ENCODE data around the gene MTF2.
"Not testable (repeated sequence)": the region's sequence is repeated elsewhere in the genome, so short reads cannot be mapped to it uniquely, and the experiment has no call there.

The MTF2 gene

GRCh38 chr1:93143769-93144168, 64.7 kb downstream of the MTF2 start:
- no peak for DNase-seq

GRCh38 chr1:93148001-93148400, 68.9 kb downstream of the MTF2 start:
- no peak for DNase-seq

GRCh38 chr1:93150729-93151128, 71.6 kb downstream of the MTF2 start:
- DNase-seq, result no peak

GRCh38 chr1:93151474-93151873, 72.4 kb downstream of the MTF2 start:
- no peak for DNase-seq

- DNase-seq, result no peak
These were observed 73.8 kb downstream of the MTF2 start for GRCh38 chr1:93152835-93153234.

GRCh38 chr1:93154898-93155297, 75.8 kb downstream of the MTF2 start:
- DNase-seq, result no peak

- no peak for DNase-seq
These were observed 76.3 kb downstream of the MTF2 start for GRCh38 chr1:93155335-93155734.

GRCh38 chr1:93159337-93159736, 80.3 kb downstream of the MTF2 start:
- no peak for DNase-seq

GRCh38 chr1:93163314-93163713, 84.2 kb downstream of the MTF2 start:
- not testable (repeated sequence) for DNase-seq

- no peak for DNase-seq
These were observed 85.7 kb downstream of the MTF2 start for GRCh38 chr1:93164816-93165215.

- DNase-seq, result not testable (repeated sequence)
These were observed 86.8 kb downstream of the MTF2 start for GRCh38 chr1:93165895-93166294.

- DNase-seq, result no peak
These were observed 87.9 kb downstream of the MTF2 start for GRCh38 chr1:93167006-93167405.

GRCh38 chr1:93170141-93170678, 91.1 kb downstream of the MTF2 start:
- DNase-seq, result not testable (repeated sequence)

- DNase-seq, result no peak
These were observed 92.5 kb downstream of the MTF2 start for GRCh38 chr1:93171549-93172034.

- DNase-seq, result no peak
These were observed 93.7 kb downstream of the MTF2 start for GRCh38 chr1:93172778-93173177.

GRCh38 chr1:93174638-93175037, 95.6 kb downstream of the MTF2 start:
- DNase-seq, result not testable (repeated sequence)

- no peak for DNase-seq
These were observed 98.9 kb downstream of the MTF2 start for GRCh38 chr1:93177991-93178390.

- no peak for DNase-seq
These were observed 99.3 kb downstream of the MTF2 start for GRCh38 chr1:93178418-93178817.

- DNase-seq, result peak; percentile 82 to 90 (median 85)
These were observed 101.0 kb downstream of the MTF2 start, which contains the start of gene TMED5 for GRCh38 chr1:93179886-93180722. Gene TMED5 (minus strand): TSS chr1:93180413. CDS start chr1:93180242, 171 bp downstream.

GRCh38 chr1:93180723-93181613, 101.9 kb downstream of the MTF2 start, which contains the start of gene CCDC18:
Gene CCDC18 (plus strand): TSS chr1:93180724. CDS start chr1:93183362, 2,638 bp downstream.
- peak in 3 of 4 experiments; percentile 52 to 60 (median 60) for DNase-seq

- DNase-seq, result no peak
These were observed 107.6 kb downstream of the MTF2 start for GRCh38 chr1:93186667-93187066.
